Amygdala (tissue), 56 donors: ENCODE measurements around the gene ZDHHC7.
"Not testable (repeated sequence)": the region's sequence is repeated elsewhere in the genome, so short reads cannot be mapped to it uniquely, and the experiment has no call there.

Experiments
- DNase-seq, 56 donors: peaks; one replicate each; lab custom pipeline; 2025; lab: John Stamatoyannopoulos, UW

The ZDHHC7 gene

GRCh38 chr16:85010931-85011845 is at the start of gene ZDHHC7:
Gene ZDHHC7, minus strand, starts transcription at chr16:85011535. Its CDS starts 20,917 bp downstream, at chr16:84990618.
- DNase-seq = peak in 55 of 56 donors; percentile 27 to 90 (median 75)

GRCh38 chr16:85058909-85059308 is 47.6 kb upstream of the ZDHHC7 start:
- DNase-seq = no peak

- DNase-seq = peak in 1 of 56 donors; percentile 17
These were observed 46.6 kb upstream of the ZDHHC7 start for GRCh38 chr16:85057948-85058347.

GRCh38 chr16:85057212-85057889 is 46.0 kb upstream of the ZDHHC7 start:
- no peak for DNase-seq

- peak in 7 of 56 donors; percentile 13 to 49 (median 30) for DNase-seq
These were observed 44.9 kb upstream of the ZDHHC7 start for GRCh38 chr16:85056211-85056748.

- DNase-seq = peak in 22 of 56 donors; percentile 11 to 80 (median 28)
These were observed 44.3 kb upstream of the ZDHHC7 start for GRCh38 chr16:85055493-85056210.

- no peak for DNase-seq
These were observed 43.7 kb upstream of the ZDHHC7 start for GRCh38 chr16:85054948-85055492.

GRCh38 chr16:85054321-85054720 is 43.0 kb upstream of the ZDHHC7 start:
- DNase-seq = not testable (repeated sequence)

GRCh38 chr16:85052536-85052935 is 41.2 kb upstream of the ZDHHC7 start:
- no peak for DNase-seq

- DNase-seq = no peak
These were observed 40.3 kb upstream of the ZDHHC7 start for GRCh38 chr16:85051683-85052082.

- DNase-seq = no peak
These were observed 39.8 kb upstream of the ZDHHC7 start for GRCh38 chr16:85051067-85051581.

GRCh38 chr16:85049706-85050305 is 38.5 kb upstream of the ZDHHC7 start:
- DNase-seq = no peak

GRCh38 chr16:85048921-85049562 is 37.7 kb upstream of the ZDHHC7 start:
- peak in 6 of 56 donors; percentile 13 to 31 (median 24) for DNase-seq

- no peak for DNase-seq
These were observed 36.6 kb upstream of the ZDHHC7 start for GRCh38 chr16:85047867-85048455.

GRCh38 chr16:85046931-85047866 is 35.9 kb upstream of the ZDHHC7 start:
- no peak for DNase-seq

- peak in 4 of 56 donors; percentile 14 to 35 (median 16) for DNase-seq
These were observed 35.2 kb upstream of the ZDHHC7 start for GRCh38 chr16:85046472-85046916.
